Stomach (tissue), 4 donors: Measurements from ENCODE around the gene NEBL.

Experiments used
- POLR2A ChIP-seq, 4 donors: fragments of 450-650 bp; IDR thresholded peaks; one replicate each; pipeline ENCODE4 v1.6.1; 2016; ENCODE audit warnings: antibody characterized with exemption in 4 of 4, control low read depth in 2 of 4, mild to moderate bottlenecking in 1 of 4, moderate library complexity in 1 of 4
- POLR2AphosphoS5 ChIP-seq, 3 donors: sonication (generic); formaldehyde crosslinking; IDR thresholded peaks; one replicate each; pipeline ENCODE4 v1.6.1; 2016; ENCODE audit warnings: antibody characterized with exemption in 3 of 3
- TF ChIP-seq, protein P1 (sequence below), 7 experiments: fragments of 450-650 bp in 4 of 7; fragments of 200-600 bp in 3 of 7; sonication (generic) in 3 of 7; IDR thresholded peaks; one replicate each; pipeline ENCODE4 v1.5.1; 2016 to 2019; ENCODE audit warnings: antibody characterized with exemption in 7 of 7, control low read depth in 2 of 7, mild to moderate bottlenecking in 1 of 7

DNA sequence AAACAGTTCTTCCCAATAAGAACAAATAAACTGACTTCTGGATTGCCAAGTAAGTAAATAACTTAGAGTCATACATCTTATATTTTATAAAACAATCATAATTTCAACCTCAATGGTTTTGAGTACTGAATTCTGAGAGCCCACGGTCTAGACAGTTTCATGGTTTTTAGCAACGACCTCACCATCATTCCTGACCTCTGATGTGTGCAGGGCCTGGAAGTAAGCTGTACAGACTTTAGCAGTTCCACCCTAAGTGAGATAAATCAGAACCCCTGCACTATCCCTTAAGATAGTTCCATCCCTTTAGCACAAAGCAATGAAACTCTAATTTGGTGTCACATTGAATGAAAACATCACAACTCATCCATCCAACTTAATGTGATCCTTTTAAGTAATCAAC, 86.0 kb downstream of the NEBL start:
- TF ChIP-seq, protein P1, sequence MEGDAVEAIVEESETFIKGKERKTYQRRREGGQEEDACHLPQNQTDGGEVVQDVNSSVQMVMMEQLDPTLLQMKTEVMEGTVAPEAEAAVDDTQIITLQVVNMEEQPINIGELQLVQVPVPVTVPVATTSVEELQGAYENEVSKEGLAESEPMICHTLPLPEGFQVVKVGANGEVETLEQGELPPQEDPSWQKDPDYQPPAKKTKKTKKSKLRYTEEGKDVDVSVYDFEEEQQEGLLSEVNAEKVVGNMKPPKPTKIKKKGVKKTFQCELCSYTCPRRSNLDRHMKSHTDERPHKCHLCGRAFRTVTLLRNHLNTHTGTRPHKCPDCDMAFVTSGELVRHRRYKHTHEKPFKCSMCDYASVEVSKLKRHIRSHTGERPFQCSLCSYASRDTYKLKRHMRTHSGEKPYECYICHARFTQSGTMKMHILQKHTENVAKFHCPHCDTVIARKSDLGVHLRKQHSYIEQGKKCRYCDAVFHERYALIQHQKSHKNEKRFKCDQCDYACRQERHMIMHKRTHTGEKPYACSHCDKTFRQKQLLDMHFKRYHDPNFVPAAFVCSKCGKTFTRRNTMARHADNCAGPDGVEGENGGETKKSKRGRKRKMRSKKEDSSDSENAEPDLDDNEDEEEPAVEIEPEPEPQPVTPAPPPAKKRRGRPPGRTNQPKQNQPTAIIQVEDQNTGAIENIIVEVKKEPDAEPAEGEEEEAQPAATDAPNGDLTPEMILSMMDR (IDR thresholded peaks at IDR 0.05): no peak
- no peak for TF ChIP-seq POLR2A (IDR thresholded peaks at IDR 0.05)
- TF ChIP-seq POLR2AphosphoS5 (IDR thresholded peaks at IDR 0.05): no peak
